MCF 10A (cell line): ENCODE results near the gene IL20RB. TPM values are rescaled to one million over a fixed set of nuclear protein-coding genes. Genes with fewer than 3 reads are reported as not detected.

ENCODE experiments used
- BruUV-seq: library from RNA; stranded (reverse); fragments of 400-500 nt; replicated peaks from 2 replicates; lab custom pipeline; 2021; lab: Mats Ljungman, UMichigan
- CTCF ChIA-PET: fragments of 300-600 bp; sonication (Branson Sonifier 250); formaldehyde crosslinking; extraction: SDS; loops from one replicate; lab custom pipeline; 2021; ENCODE audit warnings: antibody characterized with exemption, inconsistent platforms; lab: Yijun Ruan, JAX
- POLR2A ChIA-PET: fragments of 300-600, 350-650 bp; sonication (Branson Sonifier 250); formaldehyde crosslinking; extraction: SDS; loops from one replicate; lab custom pipeline; 2020; ENCODE audit warnings: antibody characterized with exemption, inconsistent platforms; lab: Yijun Ruan, JAX
- DNase-seq: peaks from one replicate; pipeline ENCODE4 v3.0.0-alpha.2; 2018; ENCODE audit not compliant: unreplicated experiment
- H3K27ac Mint-ChIP-seq: one replicate; pipeline ENCODE4 v1.8.0; 2022; ENCODE audit warnings: mild to moderate bottlenecking, low read depth, mixed read lengths; ENCODE audit not compliant: unreplicated experiment
- H3K27me3 Mint-ChIP-seq: one replicate; pipeline ENCODE4 v1.8.0; 2022; ENCODE audit warnings: mixed read lengths; ENCODE audit not compliant: insufficient read depth, unreplicated experiment
- H3K36me3 Mint-ChIP-seq: one replicate; pipeline ENCODE4 v1.8.0; 2022; ENCODE audit warnings: mild to moderate bottlenecking, moderate library complexity, mixed read lengths; ENCODE audit not compliant: insufficient read depth, unreplicated experiment
- H3K4me1 Mint-ChIP-seq: one replicate; pipeline ENCODE4 v1.8.0; 2022; ENCODE audit warnings: mixed read lengths; ENCODE audit not compliant: insufficient read depth, unreplicated experiment
- H3K4me3 Mint-ChIP-seq: one replicate; pipeline ENCODE4 v1.8.0; 2022; ENCODE audit warnings: mild to moderate bottlenecking, moderate library complexity, mixed read lengths; ENCODE audit not compliant: unreplicated experiment
- H3K9me3 Mint-ChIP-seq: one replicate; pipeline ENCODE4 v1.8.0; 2022; ENCODE audit warnings: mixed read lengths; ENCODE audit not compliant: unreplicated experiment
- intact Hi-C: fragments of 100-400 bp; cut with micrococcal nuclease; formaldehyde crosslinking; loops from 2 replicates; pipeline ENCODE4 v1.14.1; 2022
- total RNA-seq: library from RNA; stranded (reverse); gene quantifications from 2 replicates; pipeline ENCODE4 v1.2.3, GENCODE V29; 2022
- TF ChIP-seq, protein P1 (sequence below): fragments of 200-600 bp; IDR thresholded peaks from one replicate; pipeline ENCODE4 v1.8.0; 2022; ENCODE audit warnings: antibody characterized with exemption, mild to moderate bottlenecking; ENCODE audit not compliant: unreplicated experiment

The IL20RB gene
- total RNA-seq, 1 experiment from 2014 or later, result 158 TPM

DNA sequence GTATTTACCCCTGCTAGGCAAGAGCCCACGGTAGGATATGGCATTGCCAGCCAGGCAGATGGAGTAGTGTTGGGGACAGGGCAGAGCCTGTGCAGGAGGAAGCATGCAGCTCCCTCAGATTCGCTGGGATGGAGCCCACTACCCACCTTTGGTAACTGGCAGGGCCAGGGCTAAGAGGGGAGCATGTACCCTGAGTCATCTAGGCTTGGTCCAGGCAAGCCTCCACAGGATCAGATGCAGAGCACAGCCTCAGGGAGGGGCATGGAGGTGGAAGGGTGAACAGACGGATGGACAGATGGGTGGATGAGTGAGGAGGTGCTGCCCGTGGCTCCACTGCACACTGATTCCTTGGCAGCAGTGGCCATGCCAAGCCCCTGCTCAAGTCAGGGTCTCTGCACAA, 33.0 kb downstream of the IL20RB start:
- H3K9me3 Mint-ChIP-seq, result no peaks in the 10 kb centered on the region
- BruUV-seq, result no TSS peak
- peaks cover 85% of the 10 kb centered on the region for H3K36me3 Mint-ChIP-seq
- DNase-seq, result peak; percentile 81
- no peak overlapping the region for H3K4me3 Mint-ChIP-seq
- H3K27me3 Mint-ChIP-seq, result no peaks in the 10 kb centered on the region
- POLR2A ChIA-PET, result interaction anchor here (0.8 to 21.4 kb wide), 7 partner anchors 8 to 798 kb away, joined by 3 to 452 read pairs (median 4); partner anchors contain the start of genes IL20RB, NCK1 and STAG1
- H3K4me1 Mint-ChIP-seq, result peaks cover 55% of the 10 kb centered on the region
- TF ChIP-seq, protein P1, sequence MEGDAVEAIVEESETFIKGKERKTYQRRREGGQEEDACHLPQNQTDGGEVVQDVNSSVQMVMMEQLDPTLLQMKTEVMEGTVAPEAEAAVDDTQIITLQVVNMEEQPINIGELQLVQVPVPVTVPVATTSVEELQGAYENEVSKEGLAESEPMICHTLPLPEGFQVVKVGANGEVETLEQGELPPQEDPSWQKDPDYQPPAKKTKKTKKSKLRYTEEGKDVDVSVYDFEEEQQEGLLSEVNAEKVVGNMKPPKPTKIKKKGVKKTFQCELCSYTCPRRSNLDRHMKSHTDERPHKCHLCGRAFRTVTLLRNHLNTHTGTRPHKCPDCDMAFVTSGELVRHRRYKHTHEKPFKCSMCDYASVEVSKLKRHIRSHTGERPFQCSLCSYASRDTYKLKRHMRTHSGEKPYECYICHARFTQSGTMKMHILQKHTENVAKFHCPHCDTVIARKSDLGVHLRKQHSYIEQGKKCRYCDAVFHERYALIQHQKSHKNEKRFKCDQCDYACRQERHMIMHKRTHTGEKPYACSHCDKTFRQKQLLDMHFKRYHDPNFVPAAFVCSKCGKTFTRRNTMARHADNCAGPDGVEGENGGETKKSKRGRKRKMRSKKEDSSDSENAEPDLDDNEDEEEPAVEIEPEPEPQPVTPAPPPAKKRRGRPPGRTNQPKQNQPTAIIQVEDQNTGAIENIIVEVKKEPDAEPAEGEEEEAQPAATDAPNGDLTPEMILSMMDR, result no peak
- CTCF ChIA-PET, result interaction anchor here (0.6 to 2.5 kb wide), 6 partner anchors 24 to 1791 kb away, joined by 3 to 10 read pairs (median 5); no protein-coding TSS in a partner anchor
- intact Hi-C loops, result no loop called here
- peak overlapping the region; percentile 79 for H3K27ac Mint-ChIP-seq

DNA sequence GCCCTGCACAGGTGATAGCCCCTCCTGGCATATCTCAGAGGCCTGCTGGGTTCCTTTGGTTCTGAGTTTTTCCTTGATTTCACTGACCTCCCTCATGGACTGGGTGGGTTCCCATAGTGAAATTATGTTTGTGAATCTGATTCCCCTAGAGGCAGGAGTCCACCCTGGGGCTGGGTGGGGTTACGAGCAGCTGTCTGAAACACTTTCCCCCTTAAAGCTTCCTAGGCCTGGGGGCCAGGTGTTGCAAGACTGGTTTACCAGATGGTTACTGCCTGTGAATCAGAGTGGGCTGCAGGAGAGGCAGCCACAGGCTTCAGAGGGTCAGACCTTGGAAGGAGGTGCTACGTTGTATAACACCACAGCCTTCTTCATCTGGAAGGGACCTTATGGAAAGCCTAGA, 34.3 kb downstream of the IL20RB start:
- peaks cover 64% of the 10 kb centered on the region for H3K4me1 Mint-ChIP-seq
- H3K36me3 Mint-ChIP-seq, result peaks cover 83% of the 10 kb centered on the region
- peak overlapping the region; percentile 79 for H3K27ac Mint-ChIP-seq
- H3K4me3 Mint-ChIP-seq, result no peak overlapping the region
- ChIA-PET POLR2A (interaction anchor here (5.4 to 5.7 kb wide), 2 partner anchors 8 to 33 kb away, joined by 74 to 259 read pairs; partner anchors contain the start of gene IL20RB), CTCF (interaction anchor here (1.2 kb wide), 1 partner anchor 42 kb away, joined by 3 read pairs; no protein-coding TSS in a partner anchor)
- BruUV-seq, result no TSS peak
- H3K27me3 Mint-ChIP-seq, result no peaks in the 10 kb centered on the region
- no peak for DNase-seq
- TF ChIP-seq, protein P1, result no peak
- intact Hi-C loops, result no loop called here
- H3K9me3 Mint-ChIP-seq, result no peaks in the 10 kb centered on the region

DNA sequence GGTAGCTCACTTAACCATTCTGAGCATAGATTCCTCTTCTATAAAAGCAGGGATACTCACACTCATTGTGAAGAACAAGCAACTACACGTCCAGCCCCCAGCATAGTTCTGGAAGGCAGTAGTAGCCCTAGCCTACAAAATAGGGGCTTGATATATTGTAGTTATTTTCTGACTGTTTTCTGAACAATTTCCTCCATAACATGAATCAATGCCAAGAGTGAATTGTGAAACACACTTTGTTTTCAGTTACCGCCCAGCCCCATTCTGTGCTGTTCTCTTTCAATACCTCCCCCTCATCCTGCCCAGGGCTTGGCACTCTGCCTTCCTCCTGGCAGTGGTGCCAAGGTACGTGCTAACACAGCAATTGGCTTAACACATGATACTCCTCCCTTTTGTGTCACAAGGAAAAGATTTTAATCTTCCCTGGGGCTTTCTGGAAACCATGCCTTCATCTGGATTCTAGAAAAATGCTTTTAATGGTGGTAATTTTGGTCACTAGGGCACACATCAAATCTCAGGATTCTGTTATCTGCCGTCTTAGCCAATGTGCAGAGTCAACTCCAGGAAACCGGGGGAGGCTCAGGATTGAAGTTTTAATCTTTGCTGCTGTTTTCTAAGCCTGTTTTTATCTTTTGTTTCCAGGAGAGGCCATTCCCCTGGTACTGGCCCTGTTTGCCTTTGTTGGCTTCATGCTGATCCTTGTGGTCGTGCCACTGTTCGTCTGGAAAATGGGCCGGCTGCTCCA, 37.2 kb downstream of the IL20RB start:
- H3K27ac Mint-ChIP-seq, result peak overlapping the region; percentile 94
- BruUV-seq, result no TSS peak
- intact Hi-C loops, result loop anchor here (1.0 to 5.0 kb wide), 2 partner anchors 38 to 243 kb away; partner anchors contain the start of genes IL20RB and STAG1
- no peaks in the 10 kb centered on the region for H3K27me3 Mint-ChIP-seq
- no peaks in the 10 kb centered on the region for H3K9me3 Mint-ChIP-seq
- H3K4me3 Mint-ChIP-seq, result peak overlapping the region; percentile 42
- CTCF ChIA-PET, result interaction anchor here (0.7 to 2.4 kb wide), 6 partner anchors 11 to 243 kb away, joined by 3 to 14 read pairs (median 5); partner anchors contain the start of gene STAG1
- DNase-seq, result peak; percentile 99
- peaks cover 61% of the 10 kb centered on the region for H3K4me1 Mint-ChIP-seq
- POLR2A ChIA-PET, result interaction anchor here (0.9 to 5.7 kb wide), 12 partner anchors 11 to 799 kb away, joined by 3 to 259 read pairs (median 5); partner anchors contain the start of genes IL20RB, MSL2, NCK1 and STAG1
- H3K36me3 Mint-ChIP-seq, result peaks cover 84% of the 10 kb centered on the region
- TF ChIP-seq, protein P1, result no peak

DNA sequence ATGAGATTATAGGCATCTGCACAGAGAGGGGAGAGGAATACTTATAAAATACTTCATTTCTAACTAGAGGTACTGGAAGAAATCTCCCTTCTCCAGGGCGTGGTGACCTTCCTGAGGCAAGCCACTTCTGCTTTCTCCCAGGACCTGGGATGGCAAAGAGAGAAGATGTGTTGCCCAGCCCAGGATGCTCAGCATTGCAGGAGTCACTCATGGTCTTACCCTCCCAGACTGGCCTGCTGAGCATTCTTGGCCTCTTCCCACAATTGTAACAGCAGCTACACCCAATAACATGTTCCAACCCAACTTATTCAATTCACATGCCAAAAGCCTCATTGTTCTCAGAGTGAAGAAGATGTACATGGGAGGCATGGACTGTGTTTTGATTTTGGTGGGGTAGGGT, 37.9 kb downstream of the IL20RB start:
- Mint-ChIP-seq H3K27me3 (no peaks in the 10 kb centered on the region), H3K27ac (peak overlapping the region; percentile 94), H3K4me1 (peaks cover 60% of the 10 kb centered on the region), H3K36me3 (peaks cover 84% of the 10 kb centered on the region), H3K4me3 (peak overlapping the region; percentile 42), H3K9me3 (no peaks in the 10 kb centered on the region)
- TF ChIP-seq, protein P1, result no peak
- CTCF ChIA-PET, result interaction anchor here (0.7 to 2.4 kb wide), 7 partner anchors 11 to 244 kb away, joined by 3 to 14 read pairs (median 7); partner anchors contain the start of genes IL20RB and STAG1
- peak; percentile 78 for DNase-seq
- intact Hi-C loops, result loop anchor here (1.0 to 5.0 kb wide), 2 partner anchors 38 to 243 kb away; partner anchors contain the start of genes IL20RB and STAG1
- POLR2A ChIA-PET, result interaction anchor here (0.7 to 5.7 kb wide), 14 partner anchors 11 to 799 kb away, joined by 3 to 259 read pairs (median 5); partner anchors contain the start of genes IL20RB, MSL2 and NCK1
- BruUV-seq, result no TSS peak
